Measurements from ENCODE around the gene CNPPD1. TPM values are rescaled to one million over a fixed set of nuclear protein-coding genes. Genes with fewer than 3 reads are reported as not detected.
A peak's percentile ranks its signal among the peaks of the same experiment; 100 is the strongest.

Gene CNPPD1
- total RNA-seq, 2 donors from 2014 or later = 27.7 to 33.2 TPM

- no peaks in the 10 kb centered on the region for H3K9me3 ChIP-seq (ENCODE audit: control insufficient read depth, low read length)
- H3K27me3 ChIP-seq (ENCODE audit: control insufficient read depth, insufficient read depth, low read length, poor library complexity, severe bottlenecking) = peaks cover 19% of the 10 kb centered on the region
- no peak overlapping the region for H3K4me3 ChIP-seq (ENCODE audit: low read length)
- 90 to 93% methylated on average over 3 to 6 of the region's 6 CpGs for whole genome bisulfite sequencing, 2 experiments (ENCODE audit: insufficient coverage in 1 of 2, insufficient read length in 1 of 2)
- Mint-ChIP-seq H3K4me1 (peaks cover 10% of the 10 kb centered on the region), H3K4me3 (no peak overlapping the region), H3K36me3 (ENCODE audit: low read depth) (no peaks in the 10 kb centered on the region), H3K9me3 (no peaks in the 10 kb centered on the region), H3K27ac (no peak overlapping the region), H3K27me3 (ENCODE audit: insufficient read depth) (peaks cover 28% of the 10 kb centered on the region)
- no peak overlapping the region for H3K9ac ChIP-seq (ENCODE audit: extremely low read depth, low read length, poor library complexity, severe bottlenecking)
- DNase-seq = no peak
- peaks cover 3% of the 10 kb centered on the region for H3K4me1 ChIP-seq (ENCODE audit: control insufficient read depth, insufficient read depth, low read length)
- TF ChIP-seq CTCF (conservative IDR thresholded peaks at IDR 0.05) = no peak
- H3K27ac ChIP-seq (ENCODE audit: low read depth, low read length) = no peak overlapping the region
- H3K36me3 ChIP-seq (ENCODE audit: control insufficient read depth, insufficient read depth, low read length) = no peaks in the 10 kb centered on the region
These were observed 13.6 kb downstream of the CNPPD1 start for GRCh38 chr2:219163156-219163555.

- no peaks in the 10 kb centered on the region for H3K9me3 ChIP-seq (ENCODE audit: control insufficient read depth, low read length)
- Mint-ChIP-seq H3K36me3 (ENCODE audit: low read depth) (peaks cover 8% of the 10 kb centered on the region), H3K4me3 (peak overlapping the region; percentile 79), H3K4me1 (peaks cover 15% of the 10 kb centered on the region), H3K27ac (no peak overlapping the region), H3K27me3 (ENCODE audit: insufficient read depth) (peaks cover 28% of the 10 kb centered on the region), H3K9me3 (no peaks in the 10 kb centered on the region)
- 73 to 78% methylated on average over 4 of the region's 4 CpGs for WGBS, 2 experiments (ENCODE audit: insufficient coverage in 1 of 2, insufficient read length in 1 of 2)
- peak overlapping the region; percentile 78 for H3K4me3 ChIP-seq (ENCODE audit: low read length)
- H3K36me3 ChIP-seq (ENCODE audit: control insufficient read depth, insufficient read depth, low read length) = peaks cover 13% of the 10 kb centered on the region
- no peak for TF ChIP-seq CTCF (conservative IDR thresholded peaks at IDR 0.05)
- peaks cover 19% of the 10 kb centered on the region for H3K27me3 ChIP-seq (ENCODE audit: control insufficient read depth, insufficient read depth, low read length, poor library complexity, severe bottlenecking)
- DNase-seq = no peak
- H3K9ac ChIP-seq (ENCODE audit: extremely low read depth, low read length, poor library complexity, severe bottlenecking) = no peak overlapping the region
- peaks cover 5% of the 10 kb centered on the region for H3K4me1 ChIP-seq (ENCODE audit: control insufficient read depth, insufficient read depth, low read length)
- no peak overlapping the region for H3K27ac ChIP-seq (ENCODE audit: low read depth, low read length)
These were observed 15.6 kb downstream of the CNPPD1 start for GRCh38 chr2:219161097-219161496.

- Mint-ChIP-seq H3K27me3 (ENCODE audit: insufficient read depth) (peaks cover 25% of the 10 kb centered on the region), H3K4me3 (peak within 1 kb of the TSS; percentile 79), H3K36me3 (ENCODE audit: low read depth) (peaks cover 9% of the 10 kb centered on the region), H3K27ac (peak within 1 kb of the TSS; percentile 96), H3K4me1 (peaks cover 15% of the 10 kb centered on the region), H3K9me3 (no peaks in the 10 kb centered on the region)
- TF ChIP-seq CTCF (conservative IDR thresholded peaks at IDR 0.05) = peak; percentile 99
- H3K36me3 ChIP-seq (ENCODE audit: control insufficient read depth, insufficient read depth, low read length) = peaks cover 13% of the 10 kb centered on the region
- H3K9me3 ChIP-seq (ENCODE audit: control insufficient read depth, low read length) = no peaks in the 10 kb centered on the region
- peak; percentile 99 for DNase-seq
- WGBS, 2 experiments (ENCODE audit: insufficient coverage in 1 of 2, insufficient read length in 1 of 2) = 0% methylated on average over 16 to 70 of the region's 70 CpGs
- peak within 1 kb of the TSS; percentile 78 for H3K4me3 ChIP-seq (ENCODE audit: low read length)
- peaks cover 5% of the 10 kb centered on the region for H3K4me1 ChIP-seq (ENCODE audit: control insufficient read depth, insufficient read depth, low read length)
- H3K27ac ChIP-seq (ENCODE audit: low read depth, low read length) = peak within 1 kb of the TSS; percentile 73
- H3K27me3 ChIP-seq (ENCODE audit: control insufficient read depth, insufficient read depth, low read length, poor library complexity, severe bottlenecking) = peaks cover 19% of the 10 kb centered on the region
- peak within 1 kb of the TSS; percentile 53 for H3K9ac ChIP-seq (ENCODE audit: extremely low read depth, low read length, poor library complexity, severe bottlenecking)
These were observed 16.3 kb downstream of the CNPPD1 start, which contains the start of gene NHEJ1 for GRCh38 chr2:219160186-219161017. Gene NHEJ1 (minus strand): TSS chr2:219160815. CDS start chr2:219158362, 2,453 bp downstream.
